Mononuclear cell (primary cell): ENCODE results near the gene FHL2. TPM values are rescaled to one million over a fixed set of nuclear protein-coding genes. Genes with fewer than 3 reads are reported as not detected.
A peak's percentile ranks its signal among the peaks of the same experiment; 100 is the strongest.

Source experiments
- H3K27me3 ChIP-seq: 2 replicates; pipeline ENCODE4 v1.6.0; 2011; ENCODE audit warnings: low read length, control low read depth; ENCODE audit not compliant: insufficient read depth
- H3K4me1 ChIP-seq: 2 replicates; pipeline ENCODE4 v1.5.1; 2011; ENCODE audit warnings: mild to moderate bottlenecking, low read length, control low read depth; ENCODE audit not compliant: insufficient read depth
- H3K4me3 ChIP-seq: 2 replicates; pipeline ENCODE4 v1.5.1; 2011; ENCODE audit warnings: mild to moderate bottlenecking, low read length, moderate library complexity
- H3K9me3 ChIP-seq: 2 replicates; pipeline ENCODE4 v1.5.1; 2011; ENCODE audit warnings: low read depth, mild to moderate bottlenecking, control low read depth, low read length
- total RNA-seq: library from RNA; depleted of rRNA; stranded (reverse); fragments of >200 nt; gene quantifications from one replicate; pipeline ENCODE4 v1.2.3, GENCODE V29; 2012

Gene FHL2
- total RNA-seq, 1 donor: 2.2 TPM

DNA sequence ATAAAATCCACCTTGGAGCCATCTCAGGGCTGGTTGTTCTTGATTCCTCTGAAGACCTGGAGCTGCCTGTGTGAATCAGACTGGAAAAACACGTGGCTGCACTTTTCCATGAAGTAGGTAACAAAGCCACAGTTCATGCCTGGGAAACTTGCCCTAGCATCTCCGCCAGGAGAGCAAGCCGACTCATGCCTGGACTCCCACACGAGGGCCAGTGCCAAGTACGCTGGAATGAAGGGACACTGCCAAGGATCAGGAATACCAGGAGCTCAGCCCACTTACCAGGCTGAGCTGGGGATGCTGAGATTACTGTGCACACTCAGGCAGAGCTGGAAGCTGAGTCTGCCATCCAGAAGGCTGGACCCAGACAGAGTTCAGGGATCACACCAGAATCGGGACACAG is 10.9 kb upstream of the FHL2 start:
- H3K9me3 ChIP-seq: no peaks in the 10 kb centered on the region
- no peaks in the 10 kb centered on the region for H3K4me1 ChIP-seq
- H3K27me3 ChIP-seq: peaks cover 2% of the 10 kb centered on the region
- no peak overlapping the region for H3K4me3 ChIP-seq

DNA sequence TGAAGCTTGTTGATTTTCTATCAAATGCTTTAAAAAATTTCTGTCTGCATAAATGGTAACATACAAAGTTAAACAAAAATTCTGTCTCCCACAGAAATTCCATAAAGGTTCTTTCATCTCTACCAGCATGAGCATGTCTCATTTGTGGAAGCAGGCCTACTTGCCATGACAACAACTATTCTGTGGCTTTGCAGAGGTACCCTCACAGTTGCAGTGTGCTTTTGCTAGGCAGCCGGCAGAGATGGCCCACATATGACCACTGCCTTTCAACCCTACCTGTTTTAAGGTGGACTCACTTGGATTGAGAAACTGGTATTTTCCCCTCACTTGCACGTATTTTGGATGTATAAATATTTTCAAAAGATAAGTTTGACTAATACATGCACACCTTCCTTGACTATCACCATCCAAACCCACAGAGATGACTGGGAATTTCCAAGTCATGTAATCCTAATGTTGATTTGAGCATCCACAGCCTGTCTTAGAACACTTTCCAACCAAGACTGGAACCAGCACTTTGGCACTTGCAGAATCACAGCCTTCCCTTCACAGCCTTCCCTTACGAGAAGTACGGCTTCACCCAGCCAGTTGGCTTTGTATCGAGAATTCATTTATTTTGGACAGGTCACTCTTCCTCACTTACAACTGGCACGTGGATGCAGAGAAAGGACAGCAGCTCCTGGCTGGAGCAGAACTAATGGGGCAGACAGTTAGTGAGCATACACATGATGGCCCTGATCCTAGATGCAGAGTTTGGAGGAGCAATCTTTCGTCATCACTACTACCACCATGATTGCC is 9.3 kb upstream of the FHL2 start:
- no peaks in the 10 kb centered on the region for H3K4me1 ChIP-seq
- H3K4me3 ChIP-seq: no peak overlapping the region
- peaks cover 2% of the 10 kb centered on the region for H3K27me3 ChIP-seq
- no peaks in the 10 kb centered on the region for H3K9me3 ChIP-seq

DNA sequence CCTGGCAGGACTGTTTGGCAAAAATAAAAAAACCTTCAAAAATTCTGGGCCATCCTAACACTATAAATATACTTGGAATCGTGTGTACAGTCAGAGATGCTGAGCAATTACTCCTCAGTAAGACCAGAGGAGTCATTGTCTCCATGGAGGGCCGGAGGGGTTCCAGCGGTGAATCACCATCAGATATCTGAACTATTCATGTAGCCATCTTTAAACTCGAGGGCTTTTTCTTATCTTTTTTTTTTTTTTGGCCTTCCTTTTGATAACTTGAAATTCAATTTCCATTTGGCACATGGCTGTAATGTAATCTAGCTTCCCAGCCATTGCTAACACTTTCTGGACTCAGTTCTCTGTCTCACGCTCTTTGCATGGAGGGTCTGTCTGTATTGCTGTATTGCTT is 7.4 kb upstream of the FHL2 start:
- H3K4me3 ChIP-seq: no peak overlapping the region
- no peaks in the 10 kb centered on the region for H3K9me3 ChIP-seq

DNA sequence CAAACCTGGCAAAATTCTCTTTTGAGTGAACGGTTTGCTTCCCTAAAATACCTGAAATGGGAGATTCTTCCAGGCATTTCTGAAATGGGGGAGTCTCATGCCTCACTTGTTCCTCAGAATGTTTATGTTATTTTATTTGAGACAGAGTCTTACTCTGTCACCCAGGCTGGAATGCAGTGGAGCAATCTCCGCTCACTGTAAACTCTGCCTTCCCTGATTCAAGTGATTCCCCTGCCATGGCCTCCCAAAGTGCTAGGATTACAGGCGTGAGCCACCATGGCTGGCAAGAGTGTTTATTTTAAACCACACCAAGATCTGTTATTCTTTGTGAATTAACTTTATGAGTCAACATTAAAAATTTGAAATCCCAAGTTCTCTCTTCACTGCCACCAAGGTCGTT is 6.4 kb upstream of the FHL2 start:
- Histone ChIP-seq H3K9me3 (no peaks in the 10 kb centered on the region), H3K4me3 (no peak overlapping the region)

More for the DNA sequence above, 7.4 kb upstream of the FHL2 start:
- Histone ChIP-seq H3K4me1 (no peaks in the 10 kb centered on the region), H3K27me3 (no peaks in the 10 kb centered on the region)

DNA sequence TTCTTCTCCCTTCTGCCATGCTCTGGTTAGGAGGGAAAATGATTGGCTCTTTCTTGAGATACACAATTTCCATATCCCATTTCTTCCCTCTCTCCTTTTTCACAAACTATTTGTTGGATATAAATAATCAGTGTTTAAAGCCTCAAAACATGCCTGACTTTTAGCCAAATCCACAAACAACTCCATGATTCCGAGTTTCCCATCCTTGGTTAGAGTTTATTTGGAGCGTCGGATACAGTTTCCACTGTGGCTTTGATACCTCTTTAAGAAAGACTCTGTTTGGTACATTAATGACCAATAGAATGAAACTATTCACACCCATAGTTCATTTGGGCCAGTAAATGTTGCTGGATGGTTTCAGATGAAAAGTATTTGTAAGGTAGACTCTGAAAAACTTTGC is 5.9 kb upstream of the FHL2 start:
- no peaks in the 10 kb centered on the region for H3K9me3 ChIP-seq
- H3K4me3 ChIP-seq: no peak overlapping the region
- peaks cover 7% of the 10 kb centered on the region for H3K27me3 ChIP-seq
- H3K4me1 ChIP-seq: no peaks in the 10 kb centered on the region

More for the DNA sequence above, 6.4 kb upstream of the FHL2 start:
- H3K27me3 ChIP-seq: peaks cover 2% of the 10 kb centered on the region
- no peaks in the 10 kb centered on the region for H3K4me1 ChIP-seq

DNA sequence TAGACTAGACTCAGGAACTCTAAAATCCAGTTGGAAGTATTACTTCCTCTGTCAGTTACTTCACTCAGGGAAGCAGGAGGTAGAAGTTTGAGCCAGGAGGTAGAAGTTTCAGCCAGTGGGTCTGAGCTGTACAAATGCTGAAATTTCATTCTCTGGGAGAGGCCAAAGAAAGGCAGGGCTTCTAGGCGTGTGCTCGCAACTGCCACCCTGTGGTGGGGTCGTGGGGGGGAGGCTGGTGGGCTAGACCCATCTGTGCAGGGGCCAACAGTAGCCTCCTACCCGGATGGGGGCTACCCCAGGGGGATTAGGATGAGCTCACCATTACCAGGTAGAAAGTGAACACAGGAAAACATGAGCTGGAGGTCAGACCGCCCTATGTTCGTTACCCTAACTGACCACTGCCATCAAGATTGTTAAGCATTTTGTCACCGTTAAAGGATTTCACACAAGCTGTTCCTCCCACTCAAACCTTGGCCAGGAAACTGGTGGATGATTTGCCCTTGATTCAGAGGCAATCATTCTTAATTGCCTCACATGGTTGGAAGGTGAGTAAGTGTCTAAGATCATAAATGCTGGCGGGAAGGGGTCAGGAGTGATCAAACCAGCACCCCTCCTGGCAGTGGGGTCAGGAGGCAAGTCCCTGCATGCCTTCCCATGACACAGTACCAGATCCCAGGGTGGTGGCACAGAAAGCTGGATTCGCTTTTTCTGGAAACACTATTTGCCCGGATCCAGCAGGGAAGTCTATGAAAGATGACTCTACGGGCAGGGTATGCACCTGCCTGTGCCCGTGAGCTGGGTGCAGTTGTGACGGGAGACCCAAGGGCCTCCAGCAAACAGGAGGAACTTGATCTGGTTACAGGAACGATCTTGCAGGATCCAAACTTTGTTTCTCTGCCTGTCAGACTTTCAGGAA is 5.2 kb upstream of the FHL2 start:
- peaks cover 3% of the 10 kb centered on the region for H3K4me1 ChIP-seq
- H3K27me3 ChIP-seq: peaks cover 13% of the 10 kb centered on the region

DNA sequence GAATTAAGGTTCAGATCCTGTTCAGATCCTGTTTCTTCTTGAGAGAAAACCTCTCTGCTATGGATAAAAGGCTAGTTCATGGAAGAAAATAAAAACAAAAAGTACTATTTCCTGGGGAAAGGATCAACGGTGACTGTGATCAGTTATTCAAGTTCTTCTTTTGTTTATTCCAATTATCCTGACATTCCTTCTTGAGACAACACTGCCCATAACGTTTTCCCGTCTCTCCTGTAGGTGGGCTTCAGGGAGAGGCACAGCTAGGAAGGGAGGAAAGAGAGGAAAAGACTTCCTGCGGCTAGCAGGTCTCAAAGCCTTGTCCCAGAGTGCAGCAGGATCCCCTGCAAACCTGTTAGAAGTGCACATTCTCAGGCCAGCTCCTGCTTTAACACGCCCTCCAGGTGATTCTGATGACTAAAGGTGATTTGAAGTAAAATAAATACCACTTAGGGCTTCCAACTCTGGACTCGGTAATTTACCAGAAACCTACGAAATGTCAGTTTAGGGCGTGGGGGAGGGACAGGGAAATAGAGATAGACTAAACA is 4.5 kb upstream of the FHL2 start:
- Histone ChIP-seq H3K9me3 (no peaks in the 10 kb centered on the region), H3K27me3 (peaks cover 17% of the 10 kb centered on the region), H3K4me1 (peaks cover 8% of the 10 kb centered on the region), H3K4me3 (no peak overlapping the region)

More for the DNA sequence above, 5.2 kb upstream of the FHL2 start:
- Histone ChIP-seq H3K9me3 (no peaks in the 10 kb centered on the region), H3K4me3 (no peak overlapping the region)

DNA sequence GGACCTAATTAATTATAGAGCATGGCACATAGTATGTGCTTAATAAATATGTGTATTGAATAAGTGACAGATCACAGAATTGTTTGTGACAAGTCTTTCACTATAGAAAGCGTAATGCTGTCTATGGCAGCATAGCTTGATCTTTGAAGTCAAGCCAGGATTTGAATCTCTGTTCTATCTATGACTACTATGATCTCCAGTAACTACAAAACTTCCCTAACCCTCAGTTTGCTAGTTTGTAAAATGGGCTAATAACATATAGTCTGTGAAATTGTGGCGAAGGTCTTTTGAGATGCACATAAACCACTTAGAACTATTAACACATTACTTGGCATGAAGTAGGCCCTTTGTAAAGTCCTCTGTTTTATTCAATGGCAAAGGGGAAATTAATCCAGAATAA is 4.0 kb upstream of the FHL2 start:
- Histone ChIP-seq H3K4me1 (peaks cover 13% of the 10 kb centered on the region), H3K9me3 (no peaks in the 10 kb centered on the region), H3K27me3 (peaks cover 22% of the 10 kb centered on the region), H3K4me3 (no peak overlapping the region)

DNA sequence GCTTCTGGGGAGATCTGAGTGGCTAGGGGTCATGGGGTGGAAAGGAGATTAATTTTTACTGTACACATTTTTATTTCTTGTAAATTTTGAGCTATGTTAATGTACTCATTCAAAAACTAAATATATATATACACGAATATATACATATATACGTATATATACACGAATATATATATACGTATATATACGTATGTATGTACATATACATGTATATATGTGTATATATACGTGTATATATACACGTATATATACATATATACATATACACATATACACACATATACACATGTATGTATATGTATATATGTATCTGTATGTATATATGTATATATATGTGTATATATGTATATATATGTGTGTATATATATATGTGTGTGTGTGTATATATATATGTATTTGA is 3.0 kb upstream of the FHL2 start:
- H3K4me1 ChIP-seq: peaks cover 13% of the 10 kb centered on the region
- peaks cover 31% of the 10 kb centered on the region for H3K27me3 ChIP-seq
- no peaks in the 10 kb centered on the region for H3K9me3 ChIP-seq
- no peak overlapping the region for H3K4me3 ChIP-seq

DNA sequence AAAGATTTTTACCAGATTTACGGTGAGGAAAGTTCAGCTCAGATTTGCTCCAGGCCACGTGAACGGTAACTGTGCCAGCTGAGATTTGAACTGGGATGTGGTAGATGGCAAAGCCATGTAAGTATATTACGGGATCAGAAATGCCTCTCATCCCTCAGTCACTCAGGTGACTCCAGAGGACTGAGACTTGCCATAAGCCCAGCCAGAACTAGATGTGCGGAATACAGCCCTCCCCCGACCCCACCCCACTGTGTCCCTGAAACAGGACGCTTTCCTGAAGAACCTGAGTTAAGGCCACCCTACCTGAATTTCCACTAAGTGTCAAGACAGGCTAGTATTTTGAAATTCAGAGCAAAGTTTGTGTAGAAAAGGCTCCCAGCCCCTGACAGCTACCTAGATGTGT is 1.3 kb upstream of the FHL2 start:
- H3K27me3 ChIP-seq: peaks cover 33% of the 10 kb centered on the region

DNA sequence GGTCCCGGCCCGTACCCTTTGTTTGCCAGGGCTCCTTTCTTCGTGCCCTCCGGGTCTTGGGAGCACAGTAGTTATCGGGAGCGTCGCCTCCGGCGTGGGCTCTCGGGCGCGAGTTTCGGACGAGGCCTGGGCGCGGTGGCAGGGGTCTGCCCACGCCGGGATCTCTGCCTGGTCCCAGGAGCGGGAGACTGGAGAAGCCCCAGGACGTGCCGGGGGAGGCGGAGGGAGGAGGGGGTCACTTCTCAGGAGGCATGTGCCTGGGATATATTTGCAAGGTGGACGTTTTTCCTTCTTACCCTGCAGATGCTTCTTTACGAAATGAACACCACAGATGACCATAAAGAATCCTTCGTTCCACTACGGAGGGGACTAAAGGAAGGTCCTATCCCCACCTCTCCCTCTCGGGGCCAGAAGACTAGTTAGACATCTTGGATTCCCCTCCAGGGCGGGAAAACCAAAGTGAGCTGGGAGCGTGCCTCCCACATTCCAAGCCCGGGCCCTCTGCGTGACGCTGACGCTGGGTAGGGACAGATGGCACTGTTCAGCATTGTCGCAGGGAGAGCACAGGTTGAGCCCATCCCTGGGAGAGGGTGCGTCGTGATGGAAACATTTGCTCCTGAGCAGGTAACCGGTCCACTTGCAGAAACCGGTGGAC is 483 bp upstream of the FHL2 start:
- Histone ChIP-seq H3K4me3 (peak overlapping the region; percentile 38), H3K9me3 (no peaks in the 10 kb centered on the region), H3K27me3 (peaks cover 33% of the 10 kb centered on the region)

More for the DNA sequence above, 1.3 kb upstream of the FHL2 start:
- H3K4me1 ChIP-seq: peaks cover 13% of the 10 kb centered on the region
- no peaks in the 10 kb centered on the region for H3K9me3 ChIP-seq
- H3K4me3 ChIP-seq: no peak overlapping the region

DNA sequence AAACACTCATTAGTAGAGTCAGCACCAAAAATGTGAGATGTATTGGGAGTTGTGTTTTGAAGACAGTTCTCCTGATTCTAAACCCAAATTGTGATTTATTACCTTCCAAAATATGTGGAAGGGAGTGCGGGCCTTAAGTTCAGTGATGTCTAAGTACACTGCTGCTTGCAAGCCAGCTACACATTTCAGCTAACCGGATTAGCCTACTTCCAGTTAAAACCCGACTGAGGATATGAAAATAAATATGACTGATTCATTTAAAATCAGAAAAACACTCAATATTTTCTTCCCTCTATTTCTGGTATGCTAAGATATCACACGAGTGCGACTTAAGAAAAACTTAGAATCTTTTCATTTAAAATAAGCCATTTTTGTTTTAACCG is 907 bp downstream of the FHL2 start:
- H3K27me3 ChIP-seq: peaks cover 33% of the 10 kb centered on the region
- peak overlapping the region; percentile 38 for H3K4me3 ChIP-seq
- H3K4me1 ChIP-seq: peaks cover 13% of the 10 kb centered on the region
- H3K9me3 ChIP-seq: no peaks in the 10 kb centered on the region

More for the DNA sequence above, 483 bp upstream of the FHL2 start:
- peaks cover 13% of the 10 kb centered on the region for H3K4me1 ChIP-seq

DNA sequence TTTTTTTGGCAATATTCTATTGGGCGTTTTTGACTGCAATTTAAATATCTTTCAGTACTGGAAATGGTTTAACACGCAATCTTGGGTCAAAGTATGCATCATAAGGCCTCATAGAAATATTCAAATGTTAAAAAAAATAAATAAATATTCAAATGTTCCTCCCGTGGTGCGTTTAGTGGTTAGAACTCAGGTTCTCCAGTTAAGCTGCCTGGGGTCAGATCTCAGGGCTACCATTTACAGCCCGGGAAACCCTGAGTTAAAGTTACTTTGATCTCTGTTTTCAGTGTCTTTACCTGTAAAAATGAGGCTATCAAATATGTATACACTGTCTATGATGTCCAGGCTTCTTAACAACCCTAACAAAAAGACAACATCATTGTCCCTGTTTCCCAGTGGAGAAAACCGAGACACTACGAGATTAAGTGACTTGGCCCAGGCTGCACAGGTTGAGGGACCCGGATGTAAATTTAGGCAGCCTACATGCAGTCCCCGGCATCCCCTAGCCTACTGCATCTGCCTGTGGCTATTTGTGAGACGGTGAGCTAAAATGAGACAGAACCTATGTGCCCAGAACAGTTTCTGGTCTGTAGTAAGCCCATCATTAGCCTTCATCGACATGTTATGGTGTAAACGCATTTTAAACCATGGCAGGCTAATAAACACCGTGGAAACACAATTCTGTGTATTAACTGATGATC is 1.7 kb downstream of the FHL2 start:
- H3K4me3 ChIP-seq: no peak overlapping the region
- no peaks in the 10 kb centered on the region for H3K9me3 ChIP-seq
- peaks cover 13% of the 10 kb centered on the region for H3K4me1 ChIP-seq
- H3K27me3 ChIP-seq: peaks cover 33% of the 10 kb centered on the region

DNA sequence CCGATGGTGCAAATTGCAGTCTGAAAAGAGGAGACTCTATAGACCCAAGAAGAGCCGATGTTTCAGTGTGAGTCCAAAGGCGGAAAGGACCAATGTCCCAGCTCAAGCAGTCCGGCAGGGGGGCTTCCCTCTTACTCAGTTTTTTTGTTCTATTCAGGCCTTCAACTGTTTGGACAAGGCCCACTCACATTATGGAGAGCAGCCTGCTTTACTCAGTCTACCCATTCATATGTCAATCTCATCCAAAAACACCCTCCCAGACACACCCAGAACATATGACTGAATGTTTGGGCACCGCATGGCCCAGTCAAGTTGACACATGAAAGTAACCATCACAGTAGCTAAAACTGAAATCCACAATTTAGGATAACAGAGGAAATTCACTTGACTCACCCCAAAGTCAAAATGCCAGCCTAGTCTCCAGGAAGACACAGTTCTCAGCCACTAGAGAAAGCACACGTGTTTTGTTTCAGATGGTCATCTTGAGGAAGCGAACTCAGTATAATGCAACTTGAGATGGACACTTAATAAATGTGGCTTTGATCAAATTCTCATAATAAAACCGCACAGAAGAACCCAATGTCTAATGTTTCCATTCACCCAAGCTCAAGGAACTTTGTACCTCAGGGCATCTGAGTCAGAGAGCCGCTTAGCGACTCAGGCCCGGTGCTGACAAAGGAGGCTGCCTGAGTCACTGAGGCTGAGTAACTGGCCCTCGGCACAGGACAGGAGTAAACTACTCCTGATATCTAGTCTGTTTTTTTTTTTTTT is 2.4 kb downstream of the FHL2 start:
- Histone ChIP-seq H3K4me3 (no peak overlapping the region), H3K4me1 (peaks cover 13% of the 10 kb centered on the region), H3K9me3 (no peaks in the 10 kb centered on the region), H3K27me3 (peaks cover 33% of the 10 kb centered on the region)
